Kidney epithelial cell (primary cell): ENCODE measurements around the gene RAP1A. TPM values are rescaled to one million over a fixed set of nuclear protein-coding genes. Genes with fewer than 3 reads are reported as not detected.

ENCODE experiments used
- DNase-seq: peaks from one replicate; pipeline ENCODE4 v3.0.0-alpha.2; 2010; ENCODE audit warnings: low read depth
- H3K27me3 ChIP-seq: 2 replicates; pipeline ENCODE4 v1.6.0; 2011; ENCODE audit warnings: low read length; ENCODE audit not compliant: control insufficient read depth, insufficient read depth
- H3K36me3 ChIP-seq: 2 replicates; pipeline ENCODE4 v1.5.1; 2011; ENCODE audit warnings: low read length; ENCODE audit not compliant: control insufficient read depth, insufficient read depth
- H3K4me3 ChIP-seq: 2 replicates; pipeline ENCODE4 v1.5.1; 2011; ENCODE audit warnings: low read depth, mild to moderate bottlenecking, control low read depth, low read length
- CTCF ChIP-seq: IDR thresholded peaks from 2 replicates; pipeline ENCODE4 v1.5.1; 2011; ENCODE audit warnings: mild to moderate bottlenecking, moderate library complexity, low read length, control low read depth, inconsistent platforms; ENCODE audit not compliant: insufficient read depth, poor library complexity, severe bottlenecking
- total RNA-seq: library from RNA; depleted of rRNA; stranded (reverse); fragments of >200 nt; gene quantifications from 2 replicates; pipeline ENCODE4 v1.2.3, GENCODE V29; 2015

RAP1A gene
- total RNA-seq, 1 donor from 2014 or later, result 39.2 TPM

- Histone ChIP-seq H3K4me3 (no peak overlapping the region), H3K36me3 (no peaks in the 10 kb centered on the region), H3K27me3 (no peaks in the 10 kb centered on the region)
- no peak for TF ChIP-seq CTCF
- DNase-seq, result no peak
These were observed 25.3 kb upstream of the RAP1A start for GRCh38 chr1:111594306-111594693.

DNA sequence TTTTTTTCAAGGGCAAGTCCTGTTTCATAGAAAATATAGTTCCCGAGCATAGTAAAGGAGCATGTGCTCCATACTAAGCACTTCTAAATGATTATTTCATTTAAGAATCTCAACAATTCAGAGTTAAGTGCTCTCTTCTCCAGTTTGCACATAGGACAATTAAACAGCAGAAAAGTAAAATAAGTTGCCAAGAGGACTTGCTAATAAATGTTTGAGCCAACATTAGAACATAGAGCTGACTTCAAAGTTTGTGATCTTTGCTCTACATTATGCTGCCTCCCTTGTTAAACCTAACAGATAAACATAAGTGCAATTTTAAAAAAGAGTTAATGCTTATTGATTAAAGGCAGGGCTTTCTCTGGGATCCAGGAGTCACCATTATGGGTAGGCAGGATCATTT, 23.8 kb upstream of the RAP1A start:
- Histone ChIP-seq H3K36me3 (no peaks in the 10 kb centered on the region), H3K27me3 (no peaks in the 10 kb centered on the region), H3K4me3 (no peak overlapping the region)
- no peak for TF ChIP-seq CTCF
- no peak for DNase-seq

- H3K4me3 ChIP-seq, result no peak overlapping the region
- no peaks in the 10 kb centered on the region for H3K27me3 ChIP-seq
- no peak for DNase-seq
- TF ChIP-seq CTCF, result no peak
- H3K36me3 ChIP-seq, result no peaks in the 10 kb centered on the region
These were observed 23.1 kb upstream of the RAP1A start for GRCh38 chr1:111596499-111596898.

- no peak overlapping the region for H3K4me3 ChIP-seq
- no peaks in the 10 kb centered on the region for H3K36me3 ChIP-seq
- no peak for TF ChIP-seq CTCF
- H3K27me3 ChIP-seq, result no peaks in the 10 kb centered on the region
- no peak for DNase-seq
These were observed 22.2 kb upstream of the RAP1A start for GRCh38 chr1:111597426-111597825.

DNA sequence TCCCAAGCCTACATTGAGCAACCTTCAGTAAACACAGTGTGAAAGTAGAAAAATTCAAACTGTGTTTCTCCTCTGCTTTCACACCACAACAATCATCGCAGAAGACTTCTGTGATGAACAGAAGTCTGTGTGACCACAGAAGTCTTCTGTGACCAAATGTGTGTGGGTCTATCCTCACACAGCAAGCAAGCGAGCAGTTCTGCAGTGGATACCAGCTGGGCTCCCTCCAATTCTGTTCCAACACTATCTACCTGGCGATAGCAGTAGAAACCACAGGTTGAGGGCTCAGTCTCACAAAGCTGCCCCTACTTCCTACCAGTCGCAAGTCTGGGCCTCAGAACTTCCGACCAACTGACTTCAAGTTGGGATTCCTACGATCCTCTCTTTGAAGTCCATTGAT, 21.0 kb upstream of the RAP1A start:
- no peak for DNase-seq
- TF ChIP-seq CTCF, result no peak
- Histone ChIP-seq H3K4me3 (no peak overlapping the region), H3K36me3 (no peaks in the 10 kb centered on the region), H3K27me3 (no peaks in the 10 kb centered on the region)

DNA sequence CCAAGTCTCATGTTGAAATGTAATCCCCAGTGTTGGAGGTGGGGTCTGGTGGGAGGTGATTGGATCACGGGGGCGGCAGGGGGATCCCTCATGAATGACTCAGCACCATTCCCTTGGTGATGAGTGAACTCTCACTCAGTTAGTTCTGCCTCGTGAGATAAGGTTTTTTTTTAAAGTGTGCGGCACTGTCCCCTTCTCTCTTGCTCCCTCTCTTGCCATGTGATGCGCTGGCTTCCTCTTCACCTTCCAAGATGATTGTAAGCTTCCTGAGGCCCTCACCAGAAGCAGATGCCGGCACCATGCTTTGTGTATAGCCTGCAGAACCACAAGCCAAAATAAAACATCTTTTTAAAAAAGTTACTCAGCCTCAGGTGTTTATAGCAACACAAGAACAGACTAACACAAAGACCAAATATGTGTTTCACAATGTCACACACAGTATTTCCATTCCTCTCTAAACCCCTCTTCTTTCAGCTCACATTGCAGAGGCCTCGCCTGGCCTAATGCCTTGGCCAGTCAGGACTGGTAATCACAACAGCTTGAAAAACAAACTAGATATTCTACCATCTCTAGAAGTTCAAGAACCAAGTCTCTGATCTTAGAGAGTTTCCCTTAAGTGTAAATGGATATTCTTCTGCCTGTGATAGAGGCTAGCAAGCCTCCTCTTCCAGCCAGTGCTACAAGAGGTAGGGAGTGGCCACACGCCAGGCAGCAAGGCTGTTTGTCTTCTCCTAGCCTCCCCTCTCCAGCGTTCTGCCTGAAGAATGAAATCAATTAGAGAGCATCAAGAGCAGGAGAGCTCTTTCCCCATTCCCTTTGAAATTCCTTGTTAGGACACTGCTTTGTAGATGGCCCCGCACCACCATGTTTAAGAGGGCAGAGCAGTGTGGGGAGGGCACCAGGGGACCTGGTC, 19.6 kb upstream of the RAP1A start:
- H3K4me3 ChIP-seq, result no peak overlapping the region
- no peaks in the 10 kb centered on the region for H3K36me3 ChIP-seq
- no peak for DNase-seq
- no peaks in the 10 kb centered on the region for H3K27me3 ChIP-seq
- no peak for TF ChIP-seq CTCF
